CD4-positive, alpha-beta T cell (primary cell): ENCODE data around the gene PIBF1. TPM values are rescaled to one million over a fixed set of nuclear protein-coding genes. Genes with fewer than 3 reads are reported as not detected.

Experiments used
- ATAC-seq: fragments of 200-7000 bp; cut with Tn5 transposase; one replicate; pipeline ENCODE4 v1.10.0; 2022; ENCODE audit warnings: mild to moderate bottlenecking; ENCODE audit not compliant: poor library complexity
- CTCF ChIA-PET: fragments of 350-600 bp; sonication (Branson Sonifier 250); formaldehyde crosslinking; loops from one replicate; lab custom pipeline; 2021; ENCODE audit warnings: antibody characterized with exemption, inconsistent platforms; lab: Charles Lee
- POLR2A ChIA-PET: fragments of 350-600 bp; sonication (Branson Sonifier 250); formaldehyde crosslinking; loops from one replicate; lab custom pipeline; 2021; ENCODE audit warnings: antibody characterized with exemption, inconsistent platforms; lab: Charles Lee
- DNase-seq, 14 experiments: peaks; one replicate each; pipeline ENCODE4 v3.0.0-alpha.2; 2013 to 2020; ENCODE audit warnings: mixed read lengths in 2 of 14
- H3K27ac ChIP-seq, 2 donors: one replicate each; pipeline versions ENCODE4 v1.5.1 to v1.7.0; 2013; ENCODE audit warnings: low read length in 2 of 2, low read depth in 1 of 2, mild to moderate bottlenecking in 1 of 2
- H3K27me3 ChIP-seq, 2 experiments: 1 replicate in 1 of 2; 2 replicates in 1 of 2; pipeline versions ENCODE4 v1.6.1 to v1.7.0; 2013; ENCODE audit warnings: low read length in 2 of 2, control low read depth in 1 of 2, mild to moderate bottlenecking in 1 of 2, moderate library complexity in 1 of 2; ENCODE audit not compliant: insufficient read depth in 2 of 2, control insufficient read depth in 1 of 2
- H3K36me3 ChIP-seq: one replicate; pipeline ENCODE4 v1.6.1; 2013; ENCODE audit warnings: low read length, control low read depth; ENCODE audit not compliant: insufficient read depth
- H3K4me1 ChIP-seq: one replicate; pipeline ENCODE4 v1.6.1; 2013; ENCODE audit warnings: low read length, control low read depth; ENCODE audit not compliant: insufficient read depth
- H3K4me3 ChIP-seq: one replicate; pipeline ENCODE4 v1.5.1; 2013; ENCODE audit warnings: mild to moderate bottlenecking, low read length, moderate library complexity
- H3K9me3 ChIP-seq, 2 experiments: 1 replicate in 1 of 2; 2 replicates in 1 of 2; pipeline versions ENCODE4 v1.6.1 to v1.7.0; 2013; ENCODE audit warnings: low read length in 2 of 2, mild to moderate bottlenecking in 2 of 2, control low read depth in 1 of 2, moderate library complexity in 1 of 2; ENCODE audit not compliant: control insufficient read depth in 1 of 2, insufficient read depth in 1 of 2
- H3K27ac Mint-ChIP-seq: one replicate; pipeline ENCODE4 v1.8.0; 2020; ENCODE audit warnings: mixed read lengths
- H3K27me3 Mint-ChIP-seq: one replicate; pipeline ENCODE4 v1.8.0; 2021; ENCODE audit warnings: mixed read lengths
- H3K36me3 Mint-ChIP-seq: one replicate; pipeline ENCODE4 v1.8.0; 2021; ENCODE audit warnings: low read depth, mixed read lengths
- H3K4me1 Mint-ChIP-seq: one replicate; pipeline ENCODE4 v1.8.0; 2021; ENCODE audit warnings: low read depth, mixed read lengths
- H3K4me3 Mint-ChIP-seq: one replicate; pipeline ENCODE4 v1.8.0; 2020; ENCODE audit warnings: mild to moderate bottlenecking, mixed read lengths
- H3K9me3 Mint-ChIP-seq: one replicate; pipeline ENCODE4 v1.8.0; 2020; ENCODE audit warnings: mixed read lengths
- CTCF ChIP-seq: fragments of 200-600 bp; IDR thresholded peaks from one replicate; pipeline ENCODE4 v1.8.0; 2022; ENCODE audit warnings: antibody characterized with exemption, mild to moderate bottlenecking
- intact Hi-C, 2 experiments: fragments of 100-400 bp; cut with DNase I in 1 of 2; cut with micrococcal nuclease in 1 of 2; formaldehyde crosslinking; loops; one replicate each; pipeline versions ENCODE4 v1.15.1 to v1.9.0; 2023 to 2025; cut with DNase I, micrococcal nuclease
- total RNA-seq, 174 experiments: library from RNA in 2 of 174; stranded (reverse) in 2 of 174; gene quantifications; one replicate each; pipeline ENCODE4 v1.2.3 and lab custom pipeline; 2021 to 2026

PIBF1 gene
- total RNA-seq, 2 experiments from 2014 or later: 22.6 to 22.7 TPM

GRCh38 chr13:72740015-72740414, 41.9 kb upstream of the PIBF1 start:
- DNase-seq (no peak), ATAC-seq (no peak)
- H3K27me3 Mint-ChIP-seq: no peaks in the 10 kb centered on the region
- no peak overlapping the region for H3K27ac Mint-ChIP-seq
- peaks cover 69% of the 10 kb centered on the region for H3K36me3 Mint-ChIP-seq
- no peak overlapping the region for H3K4me3 Mint-ChIP-seq
- H3K9me3 Mint-ChIP-seq: no peaks in the 10 kb centered on the region
- peaks cover 48% of the 10 kb centered on the region for H3K36me3 ChIP-seq
- no peak for TF ChIP-seq CTCF
- no peaks in the 10 kb centered on the region for H3K4me1 ChIP-seq
- CTCF ChIA-PET: no interaction called here
- POLR2A ChIA-PET: interaction anchor here (0.7 kb wide), 1 partner anchor 8 kb away, joined by 3 read pairs; no protein-coding TSS in a partner anchor
- H3K4me1 Mint-ChIP-seq: peaks cover 9% of the 10 kb centered on the region
- intact Hi-C loops: no loop called here
- no peaks in the 10 kb centered on the region for H3K27me3 ChIP-seq
- no peak overlapping the region for H3K27ac ChIP-seq
- H3K4me3 ChIP-seq: no peak overlapping the region
- no peaks in the 10 kb centered on the region for H3K9me3 ChIP-seq

- Mint-ChIP-seq H3K9me3 (no peaks in the 10 kb centered on the region), H3K4me1 (peaks cover 34% of the 10 kb centered on the region), H3K4me3 (no peak overlapping the region), H3K27me3 (no peaks in the 10 kb centered on the region), H3K36me3 (peaks cover 81% of the 10 kb centered on the region), H3K27ac (peak overlapping the region; percentile 36)
- Histone ChIP-seq H3K9me3 (no peaks in the 10 kb centered on the region), H3K4me1 (no peaks in the 10 kb centered on the region), H3K36me3 (peaks cover 54% of the 10 kb centered on the region), H3K27me3 (no peaks in the 10 kb centered on the region), H3K27ac (no peak overlapping the region), H3K4me3 (no peak overlapping the region)
- ChIA-PET CTCF (no interaction called here), POLR2A (no interaction called here)
- TF ChIP-seq CTCF: no peak
- intact Hi-C loops: no loop called here
- no peak for ATAC-seq
- no peak for DNase-seq
These were observed 36.7 kb upstream of the PIBF1 start for GRCh38 chr13:72745260-72745659.

- Mint-ChIP-seq H3K36me3 (peaks cover 93% of the 10 kb centered on the region), H3K27me3 (no peaks in the 10 kb centered on the region), H3K27ac (no peak overlapping the region), H3K4me1 (peaks cover 29% of the 10 kb centered on the region), H3K4me3 (no peak overlapping the region), H3K9me3 (no peaks in the 10 kb centered on the region)
- Histone ChIP-seq H3K4me3 (no peak overlapping the region), H3K27ac (no peak overlapping the region), H3K27me3 (no peaks in the 10 kb centered on the region), H3K9me3 (no peaks in the 10 kb centered on the region), H3K4me1 (no peaks in the 10 kb centered on the region), H3K36me3 (peaks cover 73% of the 10 kb centered on the region)
- intact Hi-C loops: no loop called here
- ATAC-seq (no peak), DNase-seq (no peak)
- no peak for TF ChIP-seq CTCF
- POLR2A ChIA-PET: no interaction called here
- CTCF ChIA-PET: no interaction called here
These were observed 30.7 kb upstream of the PIBF1 start for GRCh38 chr13:72751220-72751619.
